Neuronal stem cell (in vitro differentiated cells): ENCODE measurements around the gene PCYT1A.
"Not testable (repeated sequence)": the region's sequence is repeated elsewhere in the genome, so short reads cannot be mapped to it uniquely, and the experiment has no call there.

Experiments used
- DNase-seq: peaks from one replicate; pipeline ENCODE4 v3.0.0-alpha.2; 2013; ENCODE audit warnings: low spot score
- H2AFZ ChIP-seq: one replicate; pipeline ENCODE4 v1.6.1; 2013; ENCODE audit warnings: mild to moderate bottlenecking, low read length, inconsistent platforms
- H2AK5ac ChIP-seq: 2 replicates; pipeline ENCODE4 v1.6.1; 2013; ENCODE audit warnings: low read depth, mild to moderate bottlenecking, inconsistent platforms, low read length, moderate library complexity, mixed read lengths
- H2BK120ac ChIP-seq: 2 replicates; pipeline ENCODE4 v1.6.1; 2013; ENCODE audit warnings: low read depth, mild to moderate bottlenecking, inconsistent platforms, low read length, moderate library complexity, mixed read lengths
- H2BK12ac ChIP-seq: one replicate; pipeline ENCODE4 v1.6.1; 2013; ENCODE audit warnings: low read length, inconsistent platforms
- H2BK15ac ChIP-seq: 2 replicates; pipeline ENCODE4 v1.6.1; 2013; ENCODE audit warnings: mild to moderate bottlenecking, low read length, inconsistent platforms, mixed read lengths
- H2BK5ac ChIP-seq: one replicate; pipeline ENCODE4 v1.6.1; 2013; ENCODE audit warnings: inconsistent platforms, mild to moderate bottlenecking, low read length, moderate library complexity
- H3K14ac ChIP-seq: one replicate; pipeline ENCODE4 v1.6.1; 2013; ENCODE audit warnings: low read length, inconsistent platforms
- H3K18ac ChIP-seq: 2 replicates; pipeline ENCODE4 v1.6.1; 2013; ENCODE audit warnings: low read length, inconsistent platforms
- H3K23ac ChIP-seq: 2 replicates; pipeline ENCODE4 v1.6.1; 2013; ENCODE audit warnings: low read depth, mild to moderate bottlenecking, mixed read lengths, low read length, inconsistent platforms; ENCODE audit not compliant: poor library complexity
- H3K27ac ChIP-seq: replicated peaks from 3 replicates; pipeline ENCODE4 v1.5.1; 2013; ENCODE audit warnings: low read length, inconsistent platforms
- H3K27me3 ChIP-seq, 3 experiments: 2 replicates each; pipeline ENCODE4 v1.6.1; 2013; ENCODE audit warnings: low read length in 3 of 3, mild to moderate bottlenecking in 2 of 3, inconsistent platforms in 1 of 3, low read depth in 1 of 3, mixed read lengths in 1 of 3, moderate library complexity in 1 of 3; ENCODE audit not compliant: control insufficient read depth in 3 of 3, insufficient read depth in 3 of 3
- H3K36me3 ChIP-seq, 2 donors: replicated peaks in 1 of 2; 2 replicates each; pipeline ENCODE4 v1.6.1; 2013; ENCODE audit warnings: low read length in 2 of 2; ENCODE audit not compliant: control insufficient read depth in 2 of 2, insufficient read depth in 2 of 2
- H3K4ac ChIP-seq: 2 replicates; pipeline ENCODE4 v1.6.1; 2013; ENCODE audit warnings: inconsistent platforms, mild to moderate bottlenecking, low read length, moderate library complexity
- H3K4me1 ChIP-seq, 2 donors: 1 replicate in 1 of 2; 2 replicates in 1 of 2; pipeline ENCODE4 v1.6.1; 2013; ENCODE audit warnings: low read length in 2 of 2, low read depth in 1 of 2; ENCODE audit not compliant: control insufficient read depth in 2 of 2, insufficient read depth in 1 of 2
- H3K4me2 ChIP-seq: one replicate; pipeline ENCODE4 v1.6.1; 2013; ENCODE audit warnings: mild to moderate bottlenecking, low read length, inconsistent platforms; ENCODE audit not compliant: insufficient read depth, poor library complexity, severe bottlenecking
- H3K4me3 ChIP-seq, 2 donors: 2 replicates each; pipeline ENCODE4 v1.5.1; 2013; ENCODE audit warnings: low read length in 2 of 2, mild to moderate bottlenecking in 2 of 2, inconsistent platforms in 1 of 2, moderate library complexity in 1 of 2
- H3K79me1 ChIP-seq: one replicate; pipeline ENCODE4 v1.6.1; 2013; ENCODE audit warnings: low read depth, mild to moderate bottlenecking, inconsistent platforms, low read length, moderate library complexity
- H3K9ac ChIP-seq: one replicate; pipeline ENCODE4 v1.6.1; 2013; ENCODE audit warnings: mild to moderate bottlenecking, low read depth, low read length, inconsistent platforms; ENCODE audit not compliant: poor library complexity
- H3K9me3 ChIP-seq, 2 donors: replicated peaks in 1 of 2; 2 replicates each; pipeline versions ENCODE3 to v1.6.1; 2013; ENCODE audit warnings: low read length in 2 of 2, mild to moderate bottlenecking in 2 of 2, inconsistent platforms in 1 of 2, low read depth in 1 of 2, mixed read lengths in 1 of 2, moderate library complexity in 1 of 2; ENCODE audit not compliant: control insufficient read depth in 2 of 2, insufficient read depth in 1 of 2
- H4K8ac ChIP-seq: one replicate; pipeline ENCODE4 v1.6.1; 2013; ENCODE audit warnings: low read depth, mild to moderate bottlenecking, inconsistent platforms, low read length, moderate library complexity
- H4K91ac ChIP-seq: one replicate; pipeline ENCODE4 v1.6.1; 2013; ENCODE audit warnings: low read length, low read depth, mild to moderate bottlenecking, inconsistent platforms; ENCODE audit not compliant: poor library complexity
- WGBS, 2 donors: extraction: QIAGEN DNeasy Blood & Tissue Kit; methylation state at CpG; one replicate each; pipeline ENCODE4 v1.1.7; 2013; ENCODE audit warnings: missing lambda C conversion rate in 2 of 2, mixed read lengths in 1 of 2; ENCODE audit not compliant: insufficient read length in 2 of 2, insufficient replicate concordance in 1 of 2; ENCODE audit errors: extremely low coverage in 2 of 2; 5-methylcytosine and 5-hydroxymethylcytosine counted together

PCYT1A gene

GRCh38 chr3:196186651-196187573 is 100.6 kb downstream of the PCYT1A start:
- Histone ChIP-seq H3K18ac (peak overlapping the region; percentile 64), H3K4me3 (peak overlapping the region; percentile 13 to 31), H3K4ac (no peak overlapping the region), H2BK5ac (peak overlapping the region; percentile 35), H2BK120ac (no peak overlapping the region), H3K9ac (no peak overlapping the region), H2BK15ac (peak overlapping the region; percentile 58), H2AFZ (peak overlapping the region; percentile 85), H3K4me2 (peak overlapping the region; percentile 68), H3K36me3 (no peaks in the 10 kb centered on the region), H3K79me1 (no peaks in the 10 kb centered on the region), H3K27me3 (no peaks in the 10 kb centered on the region), H3K23ac (peak overlapping the region; percentile 80), H4K91ac (no peak overlapping the region), H3K14ac (no peak overlapping the region), H3K9me3 (no peaks in the 10 kb centered on the region), H4K8ac (no peak overlapping the region), H3K4me1 (peaks cover 9 to 10% of the 10 kb centered on the region in 2 donors), H3K27ac (no peak overlapping the region), H2BK12ac (peak overlapping the region; percentile 22), H2AK5ac (peak overlapping the region; percentile 32)
- WGBS, 2 donors = no CpG with 5 or more reads among the region's 31 CpGs
- DNase-seq = peak; percentile 61

- H3K27ac ChIP-seq = no peak overlapping the region
- no peak overlapping the region for H2BK120ac ChIP-seq
- no peak overlapping the region for H2BK5ac ChIP-seq
- H3K4me3 ChIP-seq = no peak overlapping the region
- H3K36me3 ChIP-seq = no peaks in the 10 kb centered on the region
- H4K91ac ChIP-seq = no peak overlapping the region
- peaks cover 10 to 12% of the 10 kb centered on the region in 2 donors for H3K4me1 ChIP-seq
- peak overlapping the region; percentile 4 for H2BK12ac ChIP-seq
- H3K9me3 ChIP-seq = no peaks in the 10 kb centered on the region
- H2AK5ac ChIP-seq = peak overlapping the region; percentile 53
- no peaks in the 10 kb centered on the region for H3K27me3 ChIP-seq
- DNase-seq = no peak
- H3K4ac ChIP-seq = no peak overlapping the region
- H3K9ac ChIP-seq = no peak overlapping the region
- peak overlapping the region; percentile 93 for H2BK15ac ChIP-seq
- no peak overlapping the region for H2AFZ ChIP-seq
- WGBS, 2 donors = no CpG with 5 or more reads among the region's 15 CpGs
- no peak overlapping the region for H4K8ac ChIP-seq
- H3K18ac ChIP-seq = no peak overlapping the region
- no peak overlapping the region for H3K4me2 ChIP-seq
- H3K14ac ChIP-seq = peak overlapping the region; percentile 63
- no peaks in the 10 kb centered on the region for H3K79me1 ChIP-seq
- H3K23ac ChIP-seq = no peak overlapping the region
These were observed 102.6 kb downstream of the PCYT1A start for GRCh38 chr3:196184881-196185280.

DNA sequence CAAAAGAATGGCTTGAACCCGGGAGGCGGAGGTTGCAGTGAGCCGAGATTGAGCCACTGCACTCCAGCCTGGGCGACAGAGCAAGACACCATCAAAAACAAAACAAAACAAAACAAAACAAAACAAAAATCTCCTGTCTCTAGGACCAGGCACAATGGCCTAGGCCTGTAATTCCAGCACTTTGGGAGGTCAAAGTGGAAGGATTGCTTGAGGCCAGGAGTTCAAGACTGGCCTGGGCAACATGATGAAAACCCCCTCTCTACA is 103.4 kb downstream of the PCYT1A start:
- WGBS, 2 donors = no CpG with 5 or more reads among the region's 4 CpGs
- H4K91ac ChIP-seq, H3K4ac ChIP-seq, H4K8ac ChIP-seq, H2BK5ac ChIP-seq, H2BK15ac ChIP-seq, H3K23ac ChIP-seq, H2BK120ac ChIP-seq, H3K27ac ChIP-seq, H3K18ac ChIP-seq, H3K9ac ChIP-seq, H2BK12ac ChIP-seq, H3K4me3 ChIP-seq, H2AFZ ChIP-seq, H3K36me3 ChIP-seq, H2AK5ac ChIP-seq, H3K9me3 ChIP-seq, DNase-seq, H3K27me3 ChIP-seq, H3K4me2 ChIP-seq, H3K14ac ChIP-seq, H3K79me1 ChIP-seq: not testable (repeated sequence)
- H3K4me1 ChIP-seq = peaks cover 16 to 17% of the 10 kb centered on the region in 2 donors

GRCh38 chr3:196181127-196181546 is 106.4 kb downstream of the PCYT1A start:
- H3K14ac ChIP-seq = no peak overlapping the region
- no peak overlapping the region for H3K4me2 ChIP-seq
- peaks cover 0 to 1% (median 0%) of the 10 kb centered on the region in 3 experiments for H3K27me3 ChIP-seq
- no peak overlapping the region for H2AFZ ChIP-seq
- no peak overlapping the region for H4K8ac ChIP-seq
- H3K79me1 ChIP-seq = no peaks in the 10 kb centered on the region
- no peaks in the 10 kb centered on the region for H3K36me3 ChIP-seq
- H3K4me1 ChIP-seq = peaks cover 6 to 8% of the 10 kb centered on the region in 2 donors
- no peak overlapping the region for H3K9ac ChIP-seq
- no peak overlapping the region for H2BK5ac ChIP-seq
- H3K4me3 ChIP-seq = no peak overlapping the region
- no peak overlapping the region for H3K23ac ChIP-seq
- H2AK5ac ChIP-seq = no peak overlapping the region
- H3K4ac ChIP-seq = no peak overlapping the region
- peak overlapping the region; percentile 65 for H3K18ac ChIP-seq
- no peak overlapping the region for H4K91ac ChIP-seq
- H2BK120ac ChIP-seq = no peak overlapping the region
- H2BK12ac ChIP-seq = no peak overlapping the region
- H3K9me3 ChIP-seq = no peaks in the 10 kb centered on the region
- WGBS, 2 donors = no CpG with 5 or more reads among the region's 10 CpGs
- H2BK15ac ChIP-seq = no peak overlapping the region
- no peak overlapping the region for H3K27ac ChIP-seq
- DNase-seq = no peak
